ENCODE data around the gene SHB. TPM values are rescaled to one million over a fixed set of nuclear protein-coding genes. Genes with fewer than 3 reads are reported as not detected.

Gene SHB
- total and polyA plus RNA-seq, 2 of the 8 experiments (the other 6 are each of a cell fraction or from before 2014, with no cell fraction given), result 4.1 to 12.6 TPM

- TF ChIP-seq SIRT6 (IDR thresholded peaks at IDR 0.05; ENCODE audit: low read length) (no peak), KDM4A (IDR thresholded peaks at IDR 0.05; ENCODE audit: low read depth, low read length, severe bottlenecking) (no peak), CBX5 (IDR thresholded peaks at IDR 0.05; ENCODE audit: low read depth, low read length) (no peak), E2F6 (IDR thresholded peaks at IDR 0.05) (no peak), TBP (IDR thresholded peaks at IDR 0.05; ENCODE audit: low read depth, low read length) (no peak), SUZ12 (IDR thresholded peaks at IDR 0.05; ENCODE audit: low read length) (no peak), RXRA (IDR thresholded peaks at IDR 0.05; ENCODE audit: insufficient read depth, low read depth, low read length) (no peak), CHD1 (IDR thresholded peaks at IDR 0.05; ENCODE audit: low read depth, low read length) (no peak), SIX5 (IDR thresholded peaks at IDR 0.05; ENCODE audit: low read depth, low read length) (no peak), FOSL1 (IDR thresholded peaks at IDR 0.05; ENCODE audit: insufficient read depth, low read depth, low read length) (no peak), RBBP5 (IDR thresholded peaks at IDR 0.05; ENCODE audit: borderline replicate concordance, low read depth, low read length) (no peak)
Observed at GRCh38 chr9:38073882-38074281, 4.9 kb upstream of the SHB start (continued).
